HG03045 (cell line): Measurements from ENCODE around the gene ABCB6.
"Not testable (repeated sequence)": the region's sequence is repeated elsewhere in the genome, so short reads cannot be mapped to it uniquely, and the experiment has no call there.

Source experiments
- ATAC-seq: cut with Tn5 transposase; IDR thresholded peaks from one replicate; pipeline ENCODE4 v1.9.1; 2021; ENCODE audit warnings: mild to moderate bottlenecking, moderate library complexity; ENCODE audit not compliant: unreplicated experiment

Gene ABCB6

GRCh38 chr2:219218732-219219701 is at the start of gene ABCB6:
TSS of gene ABCB6 (minus strand) at chr2:219218958. CDS start at chr2:219218673, 285 bp downstream.
- ATAC-seq: peak; percentile 67

- ATAC-seq: no peak
Observed at GRCh38 chr2:219268294-219268693, 49.5 kb upstream of the ABCB6 start.

- no peak for ATAC-seq
Observed at GRCh38 chr2:219266886-219267285, 48.1 kb upstream of the ABCB6 start.

- no peak for ATAC-seq
Observed at GRCh38 chr2:219266232-219266631, 47.5 kb upstream of the ABCB6 start.

- no peak for ATAC-seq
Observed at GRCh38 chr2:219261024-219261855, 42.5 kb upstream of the ABCB6 start.

- ATAC-seq: not testable (repeated sequence)
Observed at GRCh38 chr2:219258942-219259341, 40.2 kb upstream of the ABCB6 start.

- ATAC-seq: peak; percentile 23
Observed at GRCh38 chr2:219254590-219255201, 35.9 kb upstream of the ABCB6 start.

GRCh38 chr2:219253753-219254589 is 35.2 kb upstream of the ABCB6 start, which contains the start of gene TUBA4A:
TSS of gene TUBA4A (minus strand) at chr2:219253918. CDS start at chr2:219253858, 60 bp downstream.
- peak; percentile 59 for ATAC-seq

- ATAC-seq: no peak
Observed at GRCh38 chr2:219252900-219253752, 34.4 kb upstream of the ABCB6 start, which contains the start of gene TUBA4B. TSS of gene TUBA4B (plus strand) at chr2:219253243. CDS start at chr2:219253408, 165 bp downstream.

GRCh38 chr2:219252570-219252899 is 33.8 kb upstream of the ABCB6 start:
- no peak for ATAC-seq

GRCh38 chr2:219252084-219252483 is 33.3 kb upstream of the ABCB6 start:
- no peak for ATAC-seq

GRCh38 chr2:219251656-219252055 is 32.9 kb upstream of the ABCB6 start:
- ATAC-seq: no peak

GRCh38 chr2:219250049-219250781 is 31.5 kb upstream of the ABCB6 start:
- ATAC-seq: no peak

- ATAC-seq: peak; percentile 29
Observed at GRCh38 chr2:219249203-219249980, 30.6 kb upstream of the ABCB6 start.

GRCh38 chr2:219248845-219249202 is 30.1 kb upstream of the ABCB6 start:
- no peak for ATAC-seq

GRCh38 chr2:219247678-219248642 is 29.2 kb upstream of the ABCB6 start:
- no peak for ATAC-seq

- ATAC-seq: no peak
Observed at GRCh38 chr2:219246559-219246958, 27.8 kb upstream of the ABCB6 start.
